Left ventricle myocardium inferior (tissue), 1 donor: ENCODE measurements around the gene CAPN15. TPM values are rescaled to one million over a fixed set of nuclear protein-coding genes. Genes with fewer than 3 reads are reported as not detected.

ENCODE experiments used
- DNase-seq: peaks from one replicate; pipeline ENCODE4 v3.0.0-alpha.2; 2020
- H3K27ac ChIP-seq: fragments of 200-600 bp; replicated peaks from 2 replicates; pipeline ENCODE4 v1.8.0; 2021
- H3K27me3 ChIP-seq: fragments of 200-600 bp; 2 replicates; pipeline ENCODE4 v1.8.0; 2021; ENCODE audit warnings: low read depth
- H3K36me3 ChIP-seq: fragments of 200-600 bp; 2 replicates; pipeline ENCODE4 v1.8.0; 2021
- H3K4me1 ChIP-seq: fragments of 200-600 bp; 2 replicates; pipeline ENCODE4 v1.8.0; 2021
- H3K4me3 ChIP-seq: fragments of 200-600 bp; 2 replicates; pipeline ENCODE4 v1.8.0; 2021; ENCODE audit warnings: mild to moderate bottlenecking, moderate library complexity
- H3K9me3 ChIP-seq: fragments of 200-600 bp; replicated peaks from 2 replicates; pipeline ENCODE4 v1.8.0; 2021
- intact Hi-C: fragments of 100-400 bp; cut with micrococcal nuclease; formaldehyde crosslinking; loops from one replicate; pipeline ENCODE4 v1.11.0; 2022
- total RNA-seq: library from RNA; stranded (reverse); fragmentation: NEBNext Ultra II Directional; extraction: Animal tissue kit (Norgen Biotek cat#: 25700); gene quantifications from one replicate; pipeline ENCODE4 v1.2.1, GENCODE V29; 2021
- TF ChIP-seq, protein P1 (sequence below): fragments of 200-600 bp; IDR thresholded peaks from 2 replicates; pipeline ENCODE4 v1.8.0; 2021; ENCODE audit warnings: antibody characterized with exemption, mild to moderate bottlenecking, borderline replicate concordance
- donor health status: DM: no; HTN: yes; CAD: no; lungs with severe emphysema.

CAPN15 gene
- total RNA-seq, 1 donor from 2014 or later, result 17.4 TPM

DNA sequence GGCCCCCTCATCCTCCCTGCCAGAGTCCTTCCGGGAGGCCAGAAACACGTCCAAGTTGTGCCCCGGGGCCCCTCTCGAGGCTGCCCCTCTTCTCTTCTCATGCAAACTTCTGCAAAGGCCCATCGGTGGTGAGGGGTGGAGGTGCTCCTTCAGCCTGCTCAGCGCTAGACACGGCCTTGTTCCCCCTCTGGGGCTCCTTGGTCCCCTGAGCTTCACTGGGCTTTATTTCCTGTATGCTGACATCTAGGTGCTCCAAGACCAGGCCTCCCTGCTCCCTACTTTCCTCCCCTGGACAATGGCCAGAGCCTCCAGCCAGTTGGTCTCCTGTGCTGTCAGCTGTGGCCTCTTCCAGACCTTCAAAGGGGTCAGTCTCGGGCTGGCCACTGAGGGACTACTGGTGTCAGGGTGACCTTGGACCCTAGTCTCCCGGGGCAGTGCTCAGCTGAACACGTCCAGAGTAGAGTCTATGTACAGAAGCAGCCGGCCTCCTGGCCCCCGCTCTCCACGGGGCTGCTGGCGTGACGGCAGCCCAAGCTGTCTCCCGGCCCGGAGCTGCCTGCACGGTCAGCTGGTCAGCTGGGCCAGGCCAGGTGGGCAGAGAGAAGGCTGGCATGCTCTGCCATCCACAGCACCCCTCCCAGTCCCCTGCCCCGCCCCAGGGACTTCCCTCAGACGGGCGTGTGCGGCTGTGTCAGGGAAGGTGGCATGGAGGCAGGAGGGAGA, 30.9 kb downstream of the CAPN15 start:
- Histone ChIP-seq H3K36me3 (peaks cover 6% of the 10 kb centered on the region), H3K9me3 (no peaks in the 10 kb centered on the region), H3K4me1 (peaks cover 13% of the 10 kb centered on the region), H3K27me3 (peaks cover 60% of the 10 kb centered on the region), H3K4me3 (no peak overlapping the region), H3K27ac (no peak overlapping the region)
- DNase-seq, result peak; percentile 47
- TF ChIP-seq, protein P1, sequence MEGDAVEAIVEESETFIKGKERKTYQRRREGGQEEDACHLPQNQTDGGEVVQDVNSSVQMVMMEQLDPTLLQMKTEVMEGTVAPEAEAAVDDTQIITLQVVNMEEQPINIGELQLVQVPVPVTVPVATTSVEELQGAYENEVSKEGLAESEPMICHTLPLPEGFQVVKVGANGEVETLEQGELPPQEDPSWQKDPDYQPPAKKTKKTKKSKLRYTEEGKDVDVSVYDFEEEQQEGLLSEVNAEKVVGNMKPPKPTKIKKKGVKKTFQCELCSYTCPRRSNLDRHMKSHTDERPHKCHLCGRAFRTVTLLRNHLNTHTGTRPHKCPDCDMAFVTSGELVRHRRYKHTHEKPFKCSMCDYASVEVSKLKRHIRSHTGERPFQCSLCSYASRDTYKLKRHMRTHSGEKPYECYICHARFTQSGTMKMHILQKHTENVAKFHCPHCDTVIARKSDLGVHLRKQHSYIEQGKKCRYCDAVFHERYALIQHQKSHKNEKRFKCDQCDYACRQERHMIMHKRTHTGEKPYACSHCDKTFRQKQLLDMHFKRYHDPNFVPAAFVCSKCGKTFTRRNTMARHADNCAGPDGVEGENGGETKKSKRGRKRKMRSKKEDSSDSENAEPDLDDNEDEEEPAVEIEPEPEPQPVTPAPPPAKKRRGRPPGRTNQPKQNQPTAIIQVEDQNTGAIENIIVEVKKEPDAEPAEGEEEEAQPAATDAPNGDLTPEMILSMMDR, result no peak
- intact Hi-C loops, result no loop called here

DNA sequence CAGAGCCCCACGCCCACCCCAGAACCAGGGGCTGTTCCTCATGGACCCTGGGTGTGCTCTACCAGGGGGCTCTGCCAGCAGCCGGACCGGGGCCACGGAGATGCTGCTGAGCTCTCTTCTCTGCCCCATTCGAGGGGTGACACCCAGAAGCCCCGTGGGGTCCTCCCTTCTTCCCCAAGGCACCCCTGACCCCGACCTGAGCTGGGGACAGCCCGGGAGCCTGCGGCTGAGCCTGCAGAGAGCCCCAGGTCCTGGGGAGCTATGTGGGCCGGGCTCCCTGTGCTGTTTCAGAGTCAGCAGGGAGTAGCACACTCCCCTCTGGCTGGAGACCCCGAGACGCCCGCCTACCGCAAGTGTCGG, 31.5 kb downstream of the CAPN15 start:
- Histone ChIP-seq H3K36me3 (peaks cover 2% of the 10 kb centered on the region), H3K27ac (no peak overlapping the region), H3K9me3 (no peaks in the 10 kb centered on the region), H3K4me3 (no peak overlapping the region), H3K27me3 (peaks cover 65% of the 10 kb centered on the region), H3K4me1 (peaks cover 13% of the 10 kb centered on the region)
- TF ChIP-seq, protein P1, result no peak
- no peak for DNase-seq
- intact Hi-C loops, result no loop called here

DNA sequence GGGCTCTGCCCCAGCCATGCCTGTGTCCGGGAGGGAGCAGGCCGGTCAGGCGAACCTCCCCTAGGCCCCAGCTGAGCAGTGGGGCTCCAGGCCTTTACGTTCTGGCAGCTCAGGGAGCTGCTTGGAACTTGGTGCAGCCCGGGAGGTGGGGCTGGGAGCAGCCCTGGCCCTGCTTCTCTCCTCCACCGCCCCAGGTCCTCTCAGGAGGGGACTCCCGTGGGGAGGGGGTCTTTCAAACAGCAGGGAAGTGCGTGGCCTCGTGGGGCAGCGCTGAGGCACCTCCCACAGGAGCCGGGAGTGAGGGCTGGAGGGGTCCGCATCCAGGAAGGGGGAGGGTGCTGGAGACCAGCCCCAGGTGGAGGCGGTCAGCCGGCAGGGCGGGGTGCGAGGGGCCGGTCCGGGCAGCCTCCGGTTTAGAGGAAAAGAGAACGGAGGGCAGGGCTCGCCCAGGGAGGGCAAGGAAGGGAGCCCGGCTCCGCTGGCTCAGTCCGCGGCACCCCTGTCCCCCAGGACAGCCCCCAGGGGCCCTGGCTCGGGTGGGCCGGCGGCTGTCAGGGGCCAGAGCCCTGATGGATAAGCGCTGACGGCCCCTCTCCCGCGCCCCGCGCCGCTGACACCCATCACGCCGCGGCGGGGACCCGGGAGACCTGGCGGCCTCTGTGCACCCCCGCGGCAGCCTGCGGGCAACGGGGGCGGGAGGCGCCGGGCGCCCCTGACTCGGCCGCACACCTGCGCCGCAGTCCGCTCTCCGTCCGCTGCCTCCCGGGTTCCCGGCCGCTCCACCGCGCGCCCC, 32.1 kb downstream of the CAPN15 start:
- H3K27me3 ChIP-seq, result peaks cover 71% of the 10 kb centered on the region
- no peaks in the 10 kb centered on the region for H3K36me3 ChIP-seq
- peaks cover 13% of the 10 kb centered on the region for H3K4me1 ChIP-seq
- peak overlapping the region; percentile 9 for H3K4me3 ChIP-seq
- no peaks in the 10 kb centered on the region for H3K9me3 ChIP-seq
- no peak for DNase-seq
- TF ChIP-seq, protein P1, result no peak
- no peak overlapping the region for H3K27ac ChIP-seq
- intact Hi-C loops, result no loop called here

DNA sequence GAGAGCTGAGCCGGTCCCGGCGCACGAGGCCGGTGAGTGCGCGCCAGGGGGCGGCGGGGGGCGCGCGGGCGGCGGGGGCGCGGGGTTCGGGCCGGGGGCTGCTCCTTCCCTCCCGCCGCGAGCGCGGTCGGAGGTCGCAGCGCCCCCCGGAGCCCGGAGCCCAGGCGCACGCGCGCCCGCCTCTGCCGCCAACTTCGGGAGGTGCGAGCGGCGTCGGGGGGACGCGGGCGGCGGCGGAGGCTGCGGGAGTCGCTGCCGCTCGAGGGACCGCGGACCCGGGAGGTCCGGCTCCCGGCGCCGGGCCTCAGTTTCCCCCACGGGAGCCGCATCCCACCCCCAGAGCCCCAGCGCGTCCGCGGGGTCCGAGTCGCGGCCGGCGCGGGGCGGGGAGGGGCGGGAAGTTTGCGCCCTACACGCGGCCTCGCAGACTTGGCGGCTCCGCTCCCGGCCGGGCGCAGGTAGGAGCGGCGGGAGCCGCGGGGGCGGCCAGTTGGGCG, 32.7 kb downstream of the CAPN15 start, which contains the start of gene PRR35:
TSS of gene PRR35 (plus strand) at position 191 of the 497 bp plus-strand sequence. CDS start 2,901 bp downstream, outside the sequence.
- no peak within 1 kb of the TSS for H3K27ac ChIP-seq
- H3K27me3 ChIP-seq, result peaks cover 76% of the 10 kb centered on the region
- intact Hi-C loops, result no loop called here
- H3K9me3 ChIP-seq, result no peaks in the 10 kb centered on the region
- peaks cover 13% of the 10 kb centered on the region for H3K4me1 ChIP-seq
- no peak for DNase-seq
- TF ChIP-seq, protein P1, result no peak
- peak within 1 kb of the TSS; percentile 9 for H3K4me3 ChIP-seq
- H3K36me3 ChIP-seq, result no peaks in the 10 kb centered on the region

DNA sequence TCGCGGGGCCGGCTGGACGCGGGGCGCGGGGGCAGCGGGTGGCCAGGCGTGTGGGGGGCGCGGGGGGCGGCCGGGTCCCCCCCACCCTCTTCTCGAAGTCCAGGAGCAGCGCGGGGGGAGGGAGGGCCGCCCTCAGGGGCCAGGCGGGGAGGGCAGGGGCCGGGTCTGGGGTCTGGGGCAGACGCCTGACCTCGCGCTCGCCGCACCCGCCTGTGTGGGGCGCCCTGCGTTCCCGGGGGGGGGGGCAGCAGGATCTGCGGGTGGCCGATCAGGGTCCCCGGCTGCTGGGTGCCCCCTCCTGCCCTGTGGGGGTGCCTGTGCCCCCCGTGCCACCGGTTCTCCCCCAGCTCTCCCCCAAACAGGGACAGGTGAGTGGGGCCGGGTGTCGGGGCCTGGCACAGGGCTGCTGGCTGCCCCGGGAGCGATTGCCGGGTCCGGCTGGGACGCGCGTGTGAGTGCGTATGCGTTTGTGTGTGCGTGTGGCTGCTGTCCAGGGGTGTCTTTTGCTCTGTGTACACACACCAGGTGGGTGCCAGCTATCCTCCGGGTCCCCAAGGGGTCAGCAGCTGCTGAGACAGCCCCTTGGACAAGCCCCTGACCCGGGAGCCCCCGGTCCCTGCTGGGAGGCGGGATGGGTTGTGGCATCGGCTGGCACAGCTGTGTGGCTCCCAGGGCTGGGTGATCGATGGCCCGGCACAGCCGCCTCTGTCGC, 33.3 kb downstream of the CAPN15 start:
- intact Hi-C loops, result no loop called here
- no peaks in the 10 kb centered on the region for H3K36me3 ChIP-seq
- no peak overlapping the region for H3K4me3 ChIP-seq
- peaks cover 16% of the 10 kb centered on the region for H3K4me1 ChIP-seq
- no peaks in the 10 kb centered on the region for H3K9me3 ChIP-seq
- DNase-seq, result no peak
- H3K27ac ChIP-seq, result no peak overlapping the region
- peaks cover 76% of the 10 kb centered on the region for H3K27me3 ChIP-seq
- TF ChIP-seq, protein P1, result no peak
